ENCODE measurements around the gene APOM.
A peak's percentile ranks its signal among the peaks of the same experiment; 100 is the strongest.

APOM gene

GRCh38 chr6:31631209-31631608 lies 24.5 kb upstream of the APOM start:
- DNase-seq (ENCODE audit: low spot score): no peak

- DNase-seq (ENCODE audit: low spot score): no peak
Measured at GRCh38 chr6:31631681-31632278, 23.9 kb upstream of the APOM start.

GRCh38 chr6:31632279-31632946 lies 23.3 kb upstream of the APOM start:
- no peak for DNase-seq (ENCODE audit: low spot score)

GRCh38 chr6:31633447-31633846 lies 22.2 kb upstream of the APOM start:
- no peak for DNase-seq (ENCODE audit: low spot score)

- DNase-seq (ENCODE audit: low spot score): no peak
Measured at GRCh38 chr6:31634131-31634530, 21.6 kb upstream of the APOM start.

- DNase-seq (ENCODE audit: low spot score): no peak
Measured at GRCh38 chr6:31634969-31635575, 20.6 kb upstream of the APOM start.

- DNase-seq (ENCODE audit: low spot score): no peak
Measured at GRCh38 chr6:31636698-31637596, 18.7 kb upstream of the APOM start.

- no peak for DNase-seq (ENCODE audit: low spot score)
Measured at GRCh38 chr6:31639043-31639442, 16.7 kb upstream of the APOM start.

- DNase-seq (ENCODE audit: low spot score): no peak
Measured at GRCh38 chr6:31639449-31639861, 16.2 kb upstream of the APOM start.

- no peak for DNase-seq (ENCODE audit: low spot score)
Measured at GRCh38 chr6:31640612-31641011, 15.1 kb upstream of the APOM start.

GRCh38 chr6:31641370-31641769 lies 14.3 kb upstream of the APOM start:
- no peak for DNase-seq (ENCODE audit: low spot score)

GRCh38 chr6:31642798-31643570 lies 12.7 kb upstream of the APOM start:
- DNase-seq (ENCODE audit: low spot score): no peak

- no peak for DNase-seq (ENCODE audit: low spot score)
Measured at GRCh38 chr6:31643818-31644454, 11.8 kb upstream of the APOM start.

GRCh38 chr6:31645325-31645724 lies 10.4 kb upstream of the APOM start:
- DNase-seq (ENCODE audit: low spot score): no peak

GRCh38 chr6:31651602-31652191 lies 4.0 kb upstream of the APOM start:
- no peak for DNase-seq (ENCODE audit: low spot score)

GRCh38 chr6:31652925-31653724 lies 2.6 kb upstream of the APOM start:
- peak; percentile 82 for DNase-seq (ENCODE audit: low spot score)

GRCh38 chr6:31654574-31655348 lies 933 bp upstream of the APOM start:
- DNase-seq (ENCODE audit: low spot score): no peak

GRCh38 chr6:31657406-31658157 lies 1.9 kb downstream of the APOM start:
- no peak for DNase-seq (ENCODE audit: low spot score)

All from CD4-positive, alpha-beta T cell treated with Interleukin-6 at 100 ng/mL for 8 hours (primary cell).